Left lobe of liver (tissue), 2 donors: ENCODE measurements around the gene TBX4. TPM values are rescaled to one million over a fixed set of nuclear protein-coding genes. Genes with fewer than 3 reads are reported as not detected.
"Not testable (repeated sequence)": the region's sequence is repeated elsewhere in the genome, so short reads cannot be mapped to it uniquely, and the experiment has no call there.

ENCODE experiments used
- ATAC-seq: fragments of 200-7000 bp; cut with Tn5 transposase; one replicate; pipeline ENCODE4 v1.9.1; 2020; ENCODE audit warnings: mild to moderate bottlenecking, moderate library complexity
- DNase-seq: peaks from one replicate; pipeline ENCODE4 v3.0.0-alpha.2; 2020; ENCODE audit warnings: low spot score
- total RNA-seq: library from RNA; stranded (reverse); gene quantifications from one replicate; pipeline ENCODE4 v1.2.1, GENCODE V29; 2021
- donor health status: DM: no; HTN: no; CAD: no; lungs with moderate emphysema.
- donor health status: DM: no; HTN: yes; CAD: no.

The TBX4 gene
- total RNA-seq, 1 donor from 2014 or later = not detected

- DNase-seq = no peak
- ATAC-seq = no peak
Observed at GRCh38 chr17:61519139-61519538, 66.9 kb downstream of the TBX4 start.

- ATAC-seq (no peak), DNase-seq (no peak)
Observed at GRCh38 chr17:61519754-61520440, 67.7 kb downstream of the TBX4 start.

- ATAC-seq (no peak), DNase-seq (no peak)
Observed at GRCh38 chr17:61520897-61521296, 68.7 kb downstream of the TBX4 start.

GRCh38 chr17:61522088-61522487, 69.9 kb downstream of the TBX4 start:
- ATAC-seq = no peak
- DNase-seq = no peak

GRCh38 chr17:61524319-61524718, 72.1 kb downstream of the TBX4 start:
- no peak for ATAC-seq

GRCh38 chr17:61527441-61527840, 75.2 kb downstream of the TBX4 start:
- ATAC-seq, DNase-seq: not testable (repeated sequence)

More at GRCh38 chr17:61524319-61524718, 72.1 kb downstream of the TBX4 start:
- DNase-seq = no peak

GRCh38 chr17:61528171-61528570, 75.9 kb downstream of the TBX4 start:
- DNase-seq = no peak
- no peak for ATAC-seq

- no peak for DNase-seq
- no peak for ATAC-seq
Observed at GRCh38 chr17:61531223-61531622, 79.0 kb downstream of the TBX4 start.

- ATAC-seq (no peak), DNase-seq (no peak)
Observed at GRCh38 chr17:61532826-61533225, 80.6 kb downstream of the TBX4 start.

- DNase-seq (no peak), ATAC-seq (no peak)
Observed at GRCh38 chr17:61533797-61534196, 81.6 kb downstream of the TBX4 start.

GRCh38 chr17:61534414-61534813, 82.2 kb downstream of the TBX4 start:
- DNase-seq (no peak), ATAC-seq (no peak)

Other genes starting within 250 kb of the TBX4 start
- gene TBX2, start 52.6 kb upstream of the TBX4 start, total RNA-seq = 7.4 TPM
- not detected for gene NACA2, start 138.8 kb downstream of the TBX4 start, total RNA-seq